ENCODE results near the gene ADAMTS18. TPM values are rescaled to one million over a fixed set of nuclear protein-coding genes. Genes with fewer than 3 reads are reported as not detected.

ADAMTS18 gene
- total and polyA plus RNA-seq, 2 of the 8 experiments (the other 6 are each of a cell fraction or from before 2014, with no cell fraction given): 0.05 to 0.19 TPM

GRCh38 chr16:77288222-77288621 is 146.6 kb downstream of the ADAMTS18 start:
- no peak overlapping the region for H3K27ac ChIP-seq (ENCODE audit: low read depth, low read length)
- no peak for FAIRE-seq
- POLR2A ChIA-PET (ENCODE audit: partially characterized antibody): no interaction called here
- no peak for TF ChIP-seq BRCA1 (IDR thresholded peaks at IDR 0.05; ENCODE audit: low read depth, low read length)
- no peak for TF ChIP-seq RXRA (IDR thresholded peaks at IDR 0.05; ENCODE audit: insufficient read depth, low read depth, low read length)
- no peak for TF ChIP-seq GABPA (IDR thresholded peaks at IDR 0.05; ENCODE audit: borderline replicate concordance, insufficient read depth, low read length)
- no peak for TF ChIP-seq NRF1 (IDR thresholded peaks at IDR 0.05; ENCODE audit: low read depth, low read length)
- TF ChIP-seq EZH2 (IDR thresholded peaks at IDR 0.05; ENCODE audit: low read depth, low read length, severe bottlenecking): no peak
- TF ChIP-seq EGR1 (IDR thresholded peaks at IDR 0.05; ENCODE audit: borderline replicate concordance, low read depth, low read length): no peak
- no peak for TF ChIP-seq TCF12 (IDR thresholded peaks at IDR 0.05; ENCODE audit: low read depth, low read length)
- TF ChIP-seq JUN (IDR thresholded peaks at IDR 0.05; ENCODE audit: low read depth, low read length): no peak
- TF ChIP-seq SIN3A (conservative IDR thresholded peaks at IDR 0.05 in 1 of 2, IDR thresholded peaks at IDR 0.05 in 1 of 2; ENCODE audit: low read depth in 1 of 2, low read length in 2 of 2): no peak
- no peak for TF ChIP-seq SP4 (IDR thresholded peaks at IDR 0.05; ENCODE audit: low read length)
- no peak for TF ChIP-seq SIX5 (IDR thresholded peaks at IDR 0.05; ENCODE audit: low read depth, low read length)
- no peak for TF ChIP-seq SP2 (IDR thresholded peaks at IDR 0.05; ENCODE audit: low read length)
- no peak for TF ChIP-seq PHF8 (conservative IDR thresholded peaks at IDR 0.05; ENCODE audit: low read depth, low read length)
- no peak for TF ChIP-seq BCL11A (IDR thresholded peaks at IDR 0.05; ENCODE audit: low read depth in 2 of 2, low read length in 2 of 2)
- no peak for TF ChIP-seq POLR2A (IDR thresholded peaks at IDR 0.05; ENCODE audit: control extremely low read depth in 1 of 2, low read depth in 2 of 2, low read length in 2 of 2)
- no peak for TF ChIP-seq YY1 (IDR thresholded peaks at IDR 0.05; ENCODE audit: low read depth, low read length)

More at GRCh38 chr16:77288222-77288621, 146.6 kb downstream of the ADAMTS18 start:
- no peaks in the 10 kb centered on the region for H4K20me1 ChIP-seq (replicated peaks in 1 of 2; ENCODE audit: control insufficient read depth in 1 of 2, insufficient read depth in 2 of 2, low read length in 2 of 2)
- H3K14ac ChIP-seq (ENCODE audit: insufficient read length): no peak overlapping the region
- H3K79me1 ChIP-seq (ENCODE audit: low read depth, low read length): no peaks in the 10 kb centered on the region
- no peak overlapping the region for H3K23ac ChIP-seq (ENCODE audit: insufficient read length)
- H3K4me2 ChIP-seq (ENCODE audit: insufficient read depth in 1 of 2, low read depth in 2 of 2, low read length in 2 of 2): no peak overlapping the region
- no peak overlapping the region for H3K4ac ChIP-seq (replicated peaks; ENCODE audit: insufficient read length, low read depth, low read length)
- H4K91ac ChIP-seq (replicated peaks; ENCODE audit: insufficient read length, low read length): no peak overlapping the region
- no peak overlapping the region for H2BK15ac ChIP-seq (ENCODE audit: low read length)
- no peak overlapping the region for H3K56ac ChIP-seq (replicated peaks; ENCODE audit: insufficient read length, low read depth, low read length)
- DNase-seq (ENCODE audit: low read depth in 1 of 2, low spot score in 2 of 2): no peak
- H2BK12ac ChIP-seq (ENCODE audit: low read depth, low read length): no peak overlapping the region
- H4K8ac ChIP-seq (ENCODE audit: extremely low read depth, insufficient read depth, low read length): no peak overlapping the region
- H3K18ac ChIP-seq (ENCODE audit: extremely low read depth, low read length): no peak overlapping the region
- H2BK5ac ChIP-seq (ENCODE audit: low read depth, low read length): no peak overlapping the region
- H3K4me3 ChIP-seq (ENCODE audit: extremely low read depth in 1 of 4, insufficient read depth in 2 of 4, low read depth in 3 of 4, low read length in 4 of 4): no peak overlapping the region
- no peaks in the 10 kb centered on the region for H3K9me3 ChIP-seq (ENCODE audit: insufficient read depth in 2 of 2, low read depth in 1 of 2, low read length in 1 of 2)
- H2AFZ ChIP-seq (ENCODE audit: low read length): no peak overlapping the region
- no peaks in the 10 kb centered on the region for H3K36me3 ChIP-seq (ENCODE audit: control insufficient read depth in 2 of 4, insufficient read depth in 4 of 4, low read length in 3 of 4)
- no peak overlapping the region for H3K9ac ChIP-seq (replicated peaks in 1 of 4; ENCODE audit: extremely low read depth in 1 of 4, low read depth in 3 of 4, low read length in 3 of 4)
- no peaks in the 10 kb centered on the region for H3K79me2 ChIP-seq (ENCODE audit: control insufficient read depth in 1 of 2, insufficient read depth in 2 of 2, low read length in 2 of 2)
- H2AK5ac ChIP-seq (ENCODE audit: low read depth, low read length): no peak overlapping the region
- no peaks in the 10 kb centered on the region for H3K23me2 ChIP-seq (ENCODE audit: low read depth, low read length)
- H3K4me1 ChIP-seq (replicated peaks in 1 of 4; ENCODE audit: control insufficient read depth in 3 of 4, insufficient read depth in 4 of 4, low read length in 3 of 4): no peaks in the 10 kb centered on the region; a peak in 1 of 7 replicates
- no peak overlapping the region for H2BK20ac ChIP-seq (ENCODE audit: low read length)
- CTCF ChIA-PET (ENCODE audit: partially characterized antibody): interaction anchor here (0.7 to 1.9 kb wide), 3 partner anchors 42 to 296 kb away, joined by 3 to 4 read pairs (median 3); no protein-coding TSS in a partner anchor
- no peaks in the 10 kb centered on the region for H3K27me3 ChIP-seq (replicated peaks in 1 of 4; ENCODE audit: control insufficient read depth in 3 of 4, extremely low read depth in 1 of 4, insufficient read depth in 3 of 4, low read length in 3 of 4)
- no peak overlapping the region for H4K5ac ChIP-seq (ENCODE audit: insufficient read length, low read depth, low read length)
- WGBS, 2 experiments (ENCODE audit: extremely low coverage in 1 of 2, insufficient coverage in 1 of 2, insufficient read length in 1 of 2, insufficient replicate concordance in 2 of 2, low coverage in 1 of 2, low lambda C conversion rate in 2 of 2, missing lambda C conversion rate in 1 of 2): 100% methylated on average over 3 of the region's 3 CpGs; no CpG with 5 or more reads in 1 of the 2 experiments
- H2BK120ac ChIP-seq (replicated peaks; ENCODE audit: low read depth, low read length): no peak overlapping the region

Measured in H1 (cell line).